HL-60 (cell line): Measurements from ENCODE around the gene KSR2.

ENCODE experiments used
- CTCF ChIP-seq: IDR thresholded peaks from one replicate; pipeline ENCODE4 v1.5.1; 2011; ENCODE audit warnings: low read length, control low read depth, inconsistent platforms; ENCODE audit not compliant: insufficient read depth
- GABPA ChIP-seq: IDR thresholded peaks from 2 replicates; pipeline ENCODE4 v1.6.1; 2012; ENCODE audit warnings: low read depth
- POLR2AphosphoS5 ChIP-seq: IDR thresholded peaks from 2 replicates; pipeline ENCODE4 v1.6.1; 2012; ENCODE audit warnings: low read depth
- REST ChIP-seq: IDR thresholded peaks from 2 replicates; pipeline ENCODE4 v1.6.1; 2012; ENCODE audit warnings: low read depth; ENCODE audit not compliant: insufficient replicate concordance
- SPI1 ChIP-seq: IDR thresholded peaks from 2 replicates; pipeline ENCODE4 v1.6.1; 2012; ENCODE audit warnings: low read depth, mild to moderate bottlenecking, borderline replicate concordance

- TF ChIP-seq CTCF (no peak), POLR2AphosphoS5 (no peak), REST (no peak), GABPA (no peak), SPI1 (no peak)
Measured at GRCh38 chr12:117404203-117404853, 564.5 kb downstream of the KSR2 start.
